HG02885 (cell line): ENCODE data around the gene CTAGE8.
"Not testable (repeated sequence)": the region's sequence is repeated elsewhere in the genome, so short reads cannot be mapped to it uniquely, and the experiment has no call there.

ENCODE experiments used
- ATAC-seq: cut with Tn5 transposase; IDR thresholded peaks from one replicate; pipeline ENCODE4 v1.9.1; 2021; ENCODE audit warnings: mild to moderate bottlenecking; ENCODE audit not compliant: unreplicated experiment, poor library complexity

The CTAGE8 gene

GRCh38 chr7:144262128-144262527, 7.0 kb downstream of the CTAGE8 start:
- ATAC-seq, result not testable (repeated sequence)

GRCh38 chr7:144259067-144259466, 10.0 kb downstream of the CTAGE8 start:
- ATAC-seq, result not testable (repeated sequence)

- ATAC-seq, result no peak
These were observed 13.0 kb downstream of the CTAGE8 start for GRCh38 chr7:144256112-144256511.

GRCh38 chr7:144255471-144255897, 13.6 kb downstream of the CTAGE8 start:
- no peak for ATAC-seq

- ATAC-seq, result not testable (repeated sequence)
These were observed 16.8 kb downstream of the CTAGE8 start for GRCh38 chr7:144252307-144252706.

- ATAC-seq, result not testable (repeated sequence)
These were observed 21.3 kb downstream of the CTAGE8 start for GRCh38 chr7:144247674-144248330.

- ATAC-seq, result not testable (repeated sequence)
These were observed 22.1 kb downstream of the CTAGE8 start for GRCh38 chr7:144246967-144247366.

GRCh38 chr7:144245372-144245771, 23.7 kb downstream of the CTAGE8 start:
- not testable (repeated sequence) for ATAC-seq

GRCh38 chr7:144239365-144239764, 29.7 kb downstream of the CTAGE8 start, which contains the start of gene OR2A42:
OR2A42 (minus strand) TSS chr7:144239605; CDS start chr7:144232843, 6,762 bp downstream.
- ATAC-seq, result not testable (repeated sequence)

GRCh38 chr7:144238530-144239082, 30.5 kb downstream of the CTAGE8 start:
- ATAC-seq, result not testable (repeated sequence)

- ATAC-seq, result not testable (repeated sequence)
These were observed 36.0 kb downstream of the CTAGE8 start for GRCh38 chr7:144233039-144233438.

- ATAC-seq, result not testable (repeated sequence)
These were observed 38.1 kb downstream of the CTAGE8 start for GRCh38 chr7:144231027-144231426.

GRCh38 chr7:144228810-144229209, 40.3 kb downstream of the CTAGE8 start:
- not testable (repeated sequence) for ATAC-seq

GRCh38 chr7:144226866-144227265, 42.2 kb downstream of the CTAGE8 start:
- not testable (repeated sequence) for ATAC-seq

GRCh38 chr7:144223675-144224074, 45.4 kb downstream of the CTAGE8 start:
- not testable (repeated sequence) for ATAC-seq

GRCh38 chr7:144220531-144220930, 48.6 kb downstream of the CTAGE8 start:
- ATAC-seq, result not testable (repeated sequence)

- ATAC-seq, result peak; percentile 52
These were observed 49.9 kb downstream of the CTAGE8 start for GRCh38 chr7:144219149-144219548.

GRCh38 chr7:144218581-144218980, 50.5 kb downstream of the CTAGE8 start:
- not testable (repeated sequence) for ATAC-seq

GRCh38 chr7:144217200-144217599, 51.9 kb downstream of the CTAGE8 start:
- ATAC-seq, result not testable (repeated sequence)
